Caco-2 (cell line): ENCODE results near the gene BHLHA9. TPM values are rescaled to one million over a fixed set of nuclear protein-coding genes. Genes with fewer than 3 reads are reported as not detected.
A peak's percentile ranks its signal among the peaks of the same experiment; 100 is the strongest.

ENCODE experiments used
- BruUV-seq: library from RNA; stranded (reverse); fragments of 400-500 nt; replicated peaks from 2 replicates; lab custom pipeline; 2021; lab: Mats Ljungman, UMichigan
- CTCF ChIA-PET: fragments of 300-600 bp; sonication (Branson Sonifier 250); formaldehyde crosslinking; loops from one replicate; lab custom pipeline; 2022; ENCODE audit warnings: antibody characterized with exemption; lab: Charles Lee
- POLR2A ChIA-PET: fragments of 300-600 bp; sonication (Branson Sonifier 250); formaldehyde crosslinking; loops from one replicate; lab custom pipeline; 2022; ENCODE audit warnings: antibody characterized with exemption; lab: Charles Lee
- DNase-seq, 2 experiments: peaks; one replicate each; pipeline versions ENCODE4 v3.0.0 to v3.0.0-alpha.2; 2020 to 2022
- H3K27me3 ChIP-seq: replicated peaks from 2 replicates; pipeline ENCODE4 v1.6.0; 2011; ENCODE audit warnings: low read length; ENCODE audit not compliant: control insufficient read depth, insufficient read depth
- H3K36me3 ChIP-seq: 2 replicates; pipeline ENCODE4 v1.5.1; 2011; ENCODE audit warnings: low read length; ENCODE audit not compliant: control insufficient read depth, insufficient read depth
- H3K4me1 ChIP-seq: fragments of 250-450 bp; sonication (Bioruptor Pico); 2 replicates; pipeline ENCODE4 v1.5.1; 2020; ENCODE audit warnings: mild to moderate bottlenecking
- H3K4me3 ChIP-seq: 2 replicates; pipeline ENCODE4 v1.5.1; 2011; ENCODE audit warnings: low read depth, mild to moderate bottlenecking, control low read depth, low read length
- H3K9me3 ChIP-seq: fragments of 250-450 bp; sonication (Bioruptor Pico); 2 replicates; pipeline ENCODE4 v1.5.1; 2020; ENCODE audit warnings: mild to moderate bottlenecking, moderate library complexity
- H3K27ac Mint-ChIP-seq: one replicate; pipeline ENCODE4 v1.8.0; 2022; ENCODE audit warnings: mixed read lengths; ENCODE audit not compliant: unreplicated experiment
- H3K27me3 Mint-ChIP-seq: one replicate; pipeline ENCODE4 v1.8.0; 2022; ENCODE audit warnings: mixed read lengths; ENCODE audit not compliant: insufficient read depth, unreplicated experiment
- H3K36me3 Mint-ChIP-seq: one replicate; pipeline ENCODE4 v1.8.0; 2022; ENCODE audit warnings: mild to moderate bottlenecking, mixed read lengths; ENCODE audit not compliant: insufficient read depth, unreplicated experiment
- H3K4me1 Mint-ChIP-seq: one replicate; pipeline ENCODE4 v1.8.0; 2022; ENCODE audit warnings: low read depth, mixed read lengths; ENCODE audit not compliant: unreplicated experiment
- H3K4me3 Mint-ChIP-seq: one replicate; pipeline ENCODE4 v1.8.0; 2022; ENCODE audit warnings: mild to moderate bottlenecking, moderate library complexity, mixed read lengths; ENCODE audit not compliant: unreplicated experiment
- H3K9me3 Mint-ChIP-seq: one replicate; pipeline ENCODE4 v1.8.0; 2022; ENCODE audit warnings: mixed read lengths; ENCODE audit not compliant: unreplicated experiment
- intact Hi-C: fragments of 100-400 bp; cut with micrococcal nuclease; formaldehyde crosslinking; loops from one replicate; pipeline ENCODE4 v1.10.0; 2022; ENCODE audit not compliant: unreplicated experiment
- total RNA-seq: library from RNA; stranded (reverse); gene quantifications from 2 replicates; pipeline ENCODE4 v1.2.3, GENCODE V29; 2022
- TF ChIP-seq, protein P1 (sequence below), 2 experiments: fragments of 200-600 bp in 1 of 2; IDR thresholded peaks; 1 replicate in 1 of 2; 2 replicates in 1 of 2; pipeline versions ENCODE4 v1.5.1 to v1.8.0; 2011 to 2022; ENCODE audit warnings: antibody characterized with exemption in 1 of 2, control low read depth in 1 of 2, inconsistent platforms in 1 of 2, low read depth in 1 of 2, low read length in 1 of 2, mild to moderate bottlenecking in 1 of 2, moderate library complexity in 1 of 2; ENCODE audit not compliant: insufficient read depth in 1 of 2, severe bottlenecking in 1 of 2, unreplicated experiment in 1 of 2

BHLHA9 gene
- total RNA-seq, 1 experiment from 2014 or later, result not detected

DNA sequence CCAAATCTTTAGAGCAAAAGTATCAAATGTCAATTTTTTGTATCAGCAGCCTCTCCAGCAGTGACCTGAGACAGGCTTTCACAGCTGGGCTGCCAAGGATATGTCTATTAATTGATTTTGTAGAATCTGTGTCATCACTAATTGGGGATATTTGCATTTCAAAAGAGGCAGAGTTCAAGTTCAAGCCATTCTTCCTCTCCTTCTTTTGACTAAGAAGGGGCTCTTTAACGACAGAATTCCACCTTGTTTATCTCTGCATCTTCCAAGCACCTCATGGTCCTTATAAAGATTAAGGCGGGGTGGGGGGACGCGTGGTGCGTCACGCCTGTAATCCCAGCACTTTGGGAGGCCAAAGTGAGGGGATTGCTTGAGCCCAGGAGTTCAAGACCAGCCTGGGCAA, 15.2 kb upstream of the BHLHA9 start:
- Mint-ChIP-seq H3K27ac (no peak overlapping the region), H3K4me1 (no peaks in the 10 kb centered on the region), H3K36me3 (peaks cover 18% of the 10 kb centered on the region), H3K4me3 (no peak overlapping the region), H3K27me3 (no peaks in the 10 kb centered on the region), H3K9me3 (no peaks in the 10 kb centered on the region)
- no TSS peak for BruUV-seq
- Histone ChIP-seq H3K27me3 (no peaks in the 10 kb centered on the region), H3K9me3 (no peaks in the 10 kb centered on the region), H3K4me3 (no peak overlapping the region), H3K4me1 (no peaks in the 10 kb centered on the region), H3K36me3 (no peaks in the 10 kb centered on the region)
- intact Hi-C loops, result no loop called here
- TF ChIP-seq, protein P1, sequence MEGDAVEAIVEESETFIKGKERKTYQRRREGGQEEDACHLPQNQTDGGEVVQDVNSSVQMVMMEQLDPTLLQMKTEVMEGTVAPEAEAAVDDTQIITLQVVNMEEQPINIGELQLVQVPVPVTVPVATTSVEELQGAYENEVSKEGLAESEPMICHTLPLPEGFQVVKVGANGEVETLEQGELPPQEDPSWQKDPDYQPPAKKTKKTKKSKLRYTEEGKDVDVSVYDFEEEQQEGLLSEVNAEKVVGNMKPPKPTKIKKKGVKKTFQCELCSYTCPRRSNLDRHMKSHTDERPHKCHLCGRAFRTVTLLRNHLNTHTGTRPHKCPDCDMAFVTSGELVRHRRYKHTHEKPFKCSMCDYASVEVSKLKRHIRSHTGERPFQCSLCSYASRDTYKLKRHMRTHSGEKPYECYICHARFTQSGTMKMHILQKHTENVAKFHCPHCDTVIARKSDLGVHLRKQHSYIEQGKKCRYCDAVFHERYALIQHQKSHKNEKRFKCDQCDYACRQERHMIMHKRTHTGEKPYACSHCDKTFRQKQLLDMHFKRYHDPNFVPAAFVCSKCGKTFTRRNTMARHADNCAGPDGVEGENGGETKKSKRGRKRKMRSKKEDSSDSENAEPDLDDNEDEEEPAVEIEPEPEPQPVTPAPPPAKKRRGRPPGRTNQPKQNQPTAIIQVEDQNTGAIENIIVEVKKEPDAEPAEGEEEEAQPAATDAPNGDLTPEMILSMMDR (IDR thresholded peaks at IDR 0.05; ENCODE audit: insufficient read depth in 1 of 2, low read depth in 1 of 2, low read length in 1 of 2, severe bottlenecking in 1 of 2, unreplicated experiment in 1 of 2), result no peak
- ChIA-PET POLR2A (no interaction called here), CTCF (no interaction called here)
- no peak for DNase-seq

DNA sequence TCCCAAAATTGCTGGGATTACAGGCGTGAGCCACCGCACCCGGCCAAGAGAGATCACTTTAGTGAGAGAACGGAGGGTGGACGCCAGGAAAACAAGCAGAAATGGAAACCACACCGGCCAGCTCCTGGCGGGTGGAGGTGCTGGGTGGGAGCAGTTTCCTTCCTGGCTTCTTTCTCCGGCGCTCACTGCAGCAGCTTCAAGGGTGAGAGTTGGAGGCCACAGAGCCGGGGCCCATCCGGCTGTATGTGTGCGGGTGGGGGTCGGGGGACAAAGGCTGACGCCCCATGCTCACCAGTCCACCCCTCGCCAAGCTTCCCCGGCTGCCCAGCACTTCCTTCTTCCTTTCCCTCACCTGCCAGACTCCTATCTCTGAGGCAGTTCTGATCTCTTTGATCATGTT, 13.5 kb upstream of the BHLHA9 start:
- H3K27me3 Mint-ChIP-seq, result no peaks in the 10 kb centered on the region
- H3K36me3 ChIP-seq, result no peaks in the 10 kb centered on the region

DNA sequence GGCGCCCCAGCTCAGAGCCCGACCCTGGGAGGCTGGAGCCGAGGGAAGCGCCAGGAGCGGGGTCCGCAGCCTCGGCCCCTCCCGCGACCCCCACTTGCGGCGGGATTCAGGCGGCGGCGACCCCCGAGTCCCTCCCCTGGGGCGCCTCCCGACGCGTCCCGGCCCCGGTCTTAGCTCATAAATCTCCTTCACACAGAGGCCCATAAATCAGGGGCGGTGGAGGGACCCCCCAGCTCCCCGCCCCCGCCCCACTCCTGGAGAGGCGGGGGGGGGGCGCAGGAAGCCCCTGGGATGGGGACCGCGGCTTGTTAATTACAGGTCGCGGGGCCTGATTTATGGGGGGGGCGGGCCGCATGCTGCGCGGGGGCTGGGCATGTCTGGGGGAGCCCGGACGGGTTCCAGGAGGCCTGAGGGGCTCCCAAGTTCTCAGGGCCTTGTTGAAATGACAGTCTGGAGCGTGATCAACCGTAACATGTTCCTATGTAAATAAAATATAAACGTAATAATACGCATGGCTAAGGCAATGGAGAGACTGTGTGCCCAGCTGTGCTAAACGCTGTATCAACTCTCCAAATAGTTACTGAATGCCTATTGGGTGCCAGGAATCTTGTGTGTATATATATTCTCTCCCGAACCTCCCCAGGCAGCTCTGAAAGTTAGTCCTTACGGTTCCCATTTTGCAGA, 10.0 kb upstream of the BHLHA9 start:
- Histone ChIP-seq H3K27me3 (no peaks in the 10 kb centered on the region), H3K9me3 (no peaks in the 10 kb centered on the region), H3K4me3 (peak overlapping the region; percentile 54), H3K4me1 (no peaks in the 10 kb centered on the region), H3K36me3 (no peaks in the 10 kb centered on the region)
- ChIA-PET CTCF (interaction anchor here (0.7 to 1.7 kb wide), 6 partner anchors 69 to 370 kb away, joined by 3 to 14 read pairs (median 4); no protein-coding TSS in a partner anchor), POLR2A (interaction anchor here (0.9 kb wide), 1 partner anchor 368 kb away, joined by 4 read pairs; no protein-coding TSS in a partner anchor)
- TF ChIP-seq, protein P1 (IDR thresholded peaks at IDR 0.05; ENCODE audit: insufficient read depth in 1 of 2, low read depth in 1 of 2, low read length in 1 of 2, severe bottlenecking in 1 of 2, unreplicated experiment in 1 of 2), result no peak
- peaks cover 12% of the 10 kb centered on the region for H3K36me3 Mint-ChIP-seq
- DNase-seq, result no peak
- H3K27me3 Mint-ChIP-seq, result no peaks in the 10 kb centered on the region
- H3K4me1 Mint-ChIP-seq, result no peaks in the 10 kb centered on the region
- H3K4me3 Mint-ChIP-seq, result peak overlapping the region; percentile 89
- intact Hi-C loops, result no loop called here
- H3K27ac Mint-ChIP-seq, result no peak overlapping the region
- no peaks in the 10 kb centered on the region for H3K9me3 Mint-ChIP-seq
- BruUV-seq, result no TSS peak

More for the DNA sequence above, 13.5 kb upstream of the BHLHA9 start:
- H3K9me3 Mint-ChIP-seq, result no peaks in the 10 kb centered on the region
- Histone ChIP-seq H3K4me1 (no peaks in the 10 kb centered on the region), H3K9me3 (no peaks in the 10 kb centered on the region), H3K4me3 (no peak overlapping the region), H3K27me3 (no peaks in the 10 kb centered on the region)
- TF ChIP-seq, protein P1 (IDR thresholded peaks at IDR 0.05; ENCODE audit: insufficient read depth in 1 of 2, low read depth in 1 of 2, low read length in 1 of 2, severe bottlenecking in 1 of 2, unreplicated experiment in 1 of 2), result no peak
- BruUV-seq, result no TSS peak
- H3K4me1 Mint-ChIP-seq, result no peaks in the 10 kb centered on the region
- intact Hi-C loops, result no loop called here
- peaks cover 18% of the 10 kb centered on the region for H3K36me3 Mint-ChIP-seq
- ChIA-PET CTCF (no interaction called here), POLR2A (no interaction called here)
- no peak overlapping the region for H3K27ac Mint-ChIP-seq
- no peak overlapping the region for H3K4me3 Mint-ChIP-seq
- DNase-seq, result no peak
